Smooth muscle cell (in vitro differentiated cells): ENCODE results near the gene BACH2. TPM values are rescaled to one million over a fixed set of nuclear protein-coding genes. Genes with fewer than 3 reads are reported as not detected.

Experiments
- DNase-seq: peaks from one replicate; lab custom pipeline; 2025; ENCODE audit not compliant: unreplicated experiment; lab: John Stamatoyannopoulos, UW
- H2AFZ ChIP-seq: fragments of 200-600 bp; sonication (generic); 2 replicates; pipeline ENCODE4 v1.6.0; 2016; ENCODE audit warnings: antibody characterized with exemption, low read depth, mild to moderate bottlenecking
- H3F3A ChIP-seq: fragments of 200-600 bp; sonication (generic); 2 replicates; pipeline ENCODE4 v1.6.0; 2017; ENCODE audit warnings: antibody characterized with exemption, low read depth
- H3K27ac ChIP-seq: fragments of 200-600 bp; sonication (generic); 2 replicates; pipeline ENCODE4 v1.5.1; 2016; ENCODE audit warnings: low read depth, mild to moderate bottlenecking
- H3K27me3 ChIP-seq: fragments of 200-600 bp; sonication (generic); 2 replicates; pipeline ENCODE4 v1.6.1; 2016; ENCODE audit warnings: low read depth, mild to moderate bottlenecking
- H3K36me3 ChIP-seq: fragments of 200-600 bp; sonication (generic); 2 replicates; pipeline ENCODE4 v1.5.1; 2016; ENCODE audit warnings: low read depth
- H3K4me1 ChIP-seq: fragments of 200-600 bp; sonication (generic); 2 replicates; pipeline ENCODE4 v1.5.1; 2016; ENCODE audit warnings: low read depth
- H3K4me2 ChIP-seq: fragments of 200-600 bp; sonication (generic); 2 replicates; pipeline ENCODE4 v1.6.0; 2016; ENCODE audit warnings: mild to moderate bottlenecking
- H3K4me3 ChIP-seq: fragments of 200-600 bp; sonication (generic); 2 replicates; pipeline ENCODE4 v1.5.1; 2016; ENCODE audit warnings: mild to moderate bottlenecking
- H3K79me2 ChIP-seq: fragments of 200-600 bp; sonication (generic); 2 replicates; pipeline ENCODE4 v1.6.0; 2016; ENCODE audit warnings: low read depth, mild to moderate bottlenecking
- H3K9ac ChIP-seq: fragments of 200-600 bp; sonication (generic); 2 replicates; pipeline ENCODE4 v1.6.0; 2016; ENCODE audit warnings: low read depth
- H3K9me3 ChIP-seq: fragments of 200-600 bp; sonication (generic); replicated peaks from 2 replicates; pipeline ENCODE4 v1.5.1; 2016; ENCODE audit warnings: low read depth
- H4K20me1 ChIP-seq: fragments of 200-600 bp; sonication (generic); 2 replicates; pipeline ENCODE4 v1.6.0; 2016; ENCODE audit warnings: low read depth
- WGBS: methylation state at CpG from one replicate; pipeline ENCODE4 v1.1.7; 2016; ENCODE audit warnings: low lambda C conversion rate; 5-methylcytosine and 5-hydroxymethylcytosine counted together
- polyA plus RNA-seq: library from polyadenylated mRNA; unstranded; fragments of >200 nt; fragmentation: Nextera tagmentation; extraction: Ambion mirVana; gene quantifications from 2 replicates; pipeline ENCODE4 v1.2.1, GENCODE V29; 2016
- total RNA-seq: library from RNA; depleted of rRNA; stranded (reverse); fragments of >200 nt; gene quantifications from 2 replicates; pipeline ENCODE4 v1.2.3, GENCODE V29; 2014
- TF ChIP-seq, protein P1 (sequence below): fragments of 200-600 bp; sonication (generic); IDR thresholded peaks from 2 replicates; pipeline ENCODE4 v1.5.1; 2017; ENCODE audit warnings: borderline replicate concordance, mild to moderate bottlenecking, antibody characterized with exemption; ENCODE audit not compliant: insufficient read depth, poor library complexity, severe bottlenecking

BACH2 gene
- total and polyA plus RNA-seq, 2 experiments from 2014 or later, result 3.0 to 4.5 TPM

DNA sequence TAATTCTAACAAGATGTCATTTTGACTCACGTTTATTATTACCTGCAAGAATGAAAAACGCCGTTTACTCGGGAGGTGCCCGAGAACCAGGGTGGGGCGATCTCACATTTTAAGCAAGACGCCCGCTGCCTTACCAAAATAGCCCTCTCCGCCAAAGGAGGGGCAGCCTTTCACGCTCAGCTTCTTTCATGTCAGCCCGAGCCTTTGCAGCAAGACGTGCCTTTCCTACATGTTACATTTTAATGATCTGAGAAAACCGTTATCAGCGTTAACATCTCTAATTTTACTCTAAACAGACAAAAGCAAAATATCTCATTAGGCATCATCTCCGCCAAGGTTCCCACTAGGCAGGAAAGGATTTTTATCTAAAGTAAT, 2.0 kb downstream of the BACH2 start:
- H3K79me2 ChIP-seq, result peaks cover 15% of the 10 kb centered on the region
- peak overlapping the region; percentile 100 for H3K4me2 ChIP-seq
- peaks cover 19% of the 10 kb centered on the region for H3K27me3 ChIP-seq
- H4K20me1 ChIP-seq, result peaks cover 6% of the 10 kb centered on the region
- no peak for DNase-seq
- TF ChIP-seq, protein P1, sequence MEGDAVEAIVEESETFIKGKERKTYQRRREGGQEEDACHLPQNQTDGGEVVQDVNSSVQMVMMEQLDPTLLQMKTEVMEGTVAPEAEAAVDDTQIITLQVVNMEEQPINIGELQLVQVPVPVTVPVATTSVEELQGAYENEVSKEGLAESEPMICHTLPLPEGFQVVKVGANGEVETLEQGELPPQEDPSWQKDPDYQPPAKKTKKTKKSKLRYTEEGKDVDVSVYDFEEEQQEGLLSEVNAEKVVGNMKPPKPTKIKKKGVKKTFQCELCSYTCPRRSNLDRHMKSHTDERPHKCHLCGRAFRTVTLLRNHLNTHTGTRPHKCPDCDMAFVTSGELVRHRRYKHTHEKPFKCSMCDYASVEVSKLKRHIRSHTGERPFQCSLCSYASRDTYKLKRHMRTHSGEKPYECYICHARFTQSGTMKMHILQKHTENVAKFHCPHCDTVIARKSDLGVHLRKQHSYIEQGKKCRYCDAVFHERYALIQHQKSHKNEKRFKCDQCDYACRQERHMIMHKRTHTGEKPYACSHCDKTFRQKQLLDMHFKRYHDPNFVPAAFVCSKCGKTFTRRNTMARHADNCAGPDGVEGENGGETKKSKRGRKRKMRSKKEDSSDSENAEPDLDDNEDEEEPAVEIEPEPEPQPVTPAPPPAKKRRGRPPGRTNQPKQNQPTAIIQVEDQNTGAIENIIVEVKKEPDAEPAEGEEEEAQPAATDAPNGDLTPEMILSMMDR, result no peak
- 6% methylated on average over 15 of the region's 15 CpGs for WGBS
- peak overlapping the region; percentile 64 for H3K9ac ChIP-seq
- H3K27ac ChIP-seq, result no peak overlapping the region
- peaks cover 11% of the 10 kb centered on the region for H3F3A ChIP-seq
- no peaks in the 10 kb centered on the region for H3K36me3 ChIP-seq
- peaks cover 17% of the 10 kb centered on the region for H3K4me1 ChIP-seq
- peak overlapping the region; percentile 84 for H3K4me3 ChIP-seq
- H2AFZ ChIP-seq, result peak overlapping the region; percentile 88
- no peaks in the 10 kb centered on the region for H3K9me3 ChIP-seq

DNA sequence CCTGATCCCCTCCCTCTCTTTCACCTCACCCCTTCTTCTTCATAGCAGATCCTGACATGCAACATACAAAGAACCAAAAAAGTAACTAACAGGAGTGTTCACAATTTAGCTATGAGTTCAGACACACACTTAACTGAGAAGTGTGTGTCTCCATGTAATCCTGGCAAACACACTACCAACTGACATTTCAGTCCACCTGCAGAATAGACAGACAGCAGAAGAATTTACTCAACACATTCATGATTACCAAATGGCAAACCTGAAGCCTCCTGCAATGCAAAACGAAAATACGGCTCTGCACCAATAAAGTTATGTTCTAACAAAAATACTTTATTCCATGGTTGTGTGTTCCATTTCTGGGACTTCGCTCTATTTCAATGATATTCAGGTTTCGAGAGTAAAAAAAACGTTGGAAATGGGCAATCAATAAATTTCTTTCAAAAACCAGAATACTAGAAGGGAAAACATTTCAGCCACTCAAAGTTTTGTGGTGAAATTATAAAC, 2.6 kb downstream of the BACH2 start:
- no peak for DNase-seq
- Histone ChIP-seq H3K79me2 (peaks cover 15% of the 10 kb centered on the region), H3K27ac (no peak overlapping the region), H3K27me3 (peaks cover 16% of the 10 kb centered on the region), H3K9ac (no peak overlapping the region), H3K4me2 (peak overlapping the region; percentile 100), H3F3A (peaks cover 11% of the 10 kb centered on the region), H3K4me3 (peak overlapping the region; percentile 84), H3K36me3 (no peaks in the 10 kb centered on the region), H3K9me3 (no peaks in the 10 kb centered on the region), H2AFZ (no peak overlapping the region), H4K20me1 (peaks cover 6% of the 10 kb centered on the region), H3K4me1 (peaks cover 17% of the 10 kb centered on the region)
- TF ChIP-seq, protein P1, result no peak
- whole genome bisulfite sequencing, result 81% methylated on average over 5 of the region's 5 CpGs

- peaks cover 11% of the 10 kb centered on the region for H3F3A ChIP-seq
- TF ChIP-seq, protein P1, result no peak
- peaks cover 18% of the 10 kb centered on the region for H3K4me1 ChIP-seq
- 92% methylated on average over 3 of the region's 3 CpGs for WGBS
- DNase-seq, result no peak
- no peak overlapping the region for H3K4me2 ChIP-seq
- peaks cover 6% of the 10 kb centered on the region for H4K20me1 ChIP-seq
- no peaks in the 10 kb centered on the region for H3K36me3 ChIP-seq
- H3K27me3 ChIP-seq, result peaks cover 16% of the 10 kb centered on the region
- H2AFZ ChIP-seq, result no peak overlapping the region
- H3K9me3 ChIP-seq, result no peaks in the 10 kb centered on the region
- H3K79me2 ChIP-seq, result peaks cover 15% of the 10 kb centered on the region
- no peak overlapping the region for H3K4me3 ChIP-seq
- H3K9ac ChIP-seq, result no peak overlapping the region
- no peak overlapping the region for H3K27ac ChIP-seq
Observed at GRCh38 chr6:90293319-90293953, 3.2 kb downstream of the BACH2 start.

GRCh38 chr6:90291565-90291964, 5.1 kb downstream of the BACH2 start:
- TF ChIP-seq, protein P1, result no peak
- peaks cover 6% of the 10 kb centered on the region for H4K20me1 ChIP-seq
- H3K27ac ChIP-seq, result no peak overlapping the region
- H3K4me3 ChIP-seq, result no peak overlapping the region
- H3K27me3 ChIP-seq, result peaks cover 16% of the 10 kb centered on the region
- no peaks in the 10 kb centered on the region for H3K9me3 ChIP-seq
- H3K79me2 ChIP-seq, result peaks cover 19% of the 10 kb centered on the region
- WGBS, result 94% methylated on average over 4 of the region's 4 CpGs
- H3K4me2 ChIP-seq, result no peak overlapping the region
- H3K4me1 ChIP-seq, result peaks cover 19% of the 10 kb centered on the region
- no peaks in the 10 kb centered on the region for H3K36me3 ChIP-seq
- H3K9ac ChIP-seq, result no peak overlapping the region
- no peak overlapping the region for H2AFZ ChIP-seq
- DNase-seq, result no peak
- no peaks in the 10 kb centered on the region for H3F3A ChIP-seq
